NAMALWA (cell line): ENCODE results near the gene GSX1.
"Not testable (repeated sequence)": the region's sequence is repeated elsewhere in the genome, so short reads cannot be mapped to it uniquely, and the experiment has no call there.

Experiments used
- DNase-seq: peaks from one replicate; pipeline ENCODE4 v3.0.0-alpha.2; 2015; ENCODE audit warnings: low spot score

GSX1 gene

GRCh38 chr13:27794921-27795717, 2.8 kb downstream of the GSX1 start:
- no peak for DNase-seq

GRCh38 chr13:27795718-27796019, 3.4 kb downstream of the GSX1 start:
- no peak for DNase-seq

DNA sequence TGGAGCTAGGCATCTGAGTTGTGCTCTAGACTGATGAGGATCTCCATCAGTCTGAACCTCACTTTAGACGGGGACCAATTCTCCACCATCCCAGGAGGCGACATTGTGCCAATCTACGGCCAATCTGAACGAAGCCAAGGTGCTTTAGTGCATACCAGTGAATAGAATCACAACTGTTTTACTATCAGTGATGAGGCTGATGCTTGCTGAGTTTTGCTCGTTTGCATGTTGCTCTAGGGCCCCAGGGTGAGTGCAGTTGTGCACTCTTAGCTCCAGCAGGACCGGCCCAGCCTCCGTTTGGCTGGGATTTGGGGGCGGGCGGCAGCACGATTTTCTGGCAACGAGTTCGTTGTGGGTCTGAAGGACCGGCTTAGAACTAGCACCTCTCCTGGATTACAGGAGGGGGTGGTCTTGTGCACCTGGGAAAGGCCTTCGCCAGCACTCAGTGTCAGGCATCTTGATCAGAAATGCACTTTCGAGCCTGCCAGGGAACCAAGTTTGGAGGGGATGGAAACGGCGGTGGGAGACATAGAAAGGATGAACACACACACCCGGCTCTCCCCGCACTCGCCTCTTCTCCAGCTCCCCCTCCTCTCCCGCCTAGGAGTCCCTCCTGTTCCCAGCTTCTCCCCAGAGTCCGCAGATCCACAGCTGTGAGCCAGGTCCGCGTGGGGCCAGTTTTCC, 4.4 kb downstream of the GSX1 start:
- DNase-seq = no peak

DNA sequence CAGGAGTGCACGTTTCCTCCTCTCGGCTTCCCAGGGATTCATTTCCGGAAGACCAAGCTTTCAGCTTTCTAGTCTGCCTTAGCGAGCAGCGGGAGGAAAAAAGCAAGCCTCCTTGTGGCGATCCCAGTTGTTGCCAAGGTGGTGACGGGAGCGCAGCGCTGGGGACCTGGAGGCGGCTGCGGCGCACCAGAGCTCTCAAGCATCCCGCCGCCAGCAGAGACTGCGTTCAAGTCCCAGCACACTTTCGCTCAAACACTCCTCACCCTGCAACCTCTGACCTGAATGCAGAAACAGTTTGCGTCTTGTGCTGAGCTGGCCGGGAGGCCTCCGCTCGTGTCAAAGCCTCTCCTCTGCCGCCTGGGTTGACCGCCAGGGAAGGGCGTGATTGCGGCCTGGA, 4.9 kb downstream of the GSX1 start:
- no peak for DNase-seq

DNA sequence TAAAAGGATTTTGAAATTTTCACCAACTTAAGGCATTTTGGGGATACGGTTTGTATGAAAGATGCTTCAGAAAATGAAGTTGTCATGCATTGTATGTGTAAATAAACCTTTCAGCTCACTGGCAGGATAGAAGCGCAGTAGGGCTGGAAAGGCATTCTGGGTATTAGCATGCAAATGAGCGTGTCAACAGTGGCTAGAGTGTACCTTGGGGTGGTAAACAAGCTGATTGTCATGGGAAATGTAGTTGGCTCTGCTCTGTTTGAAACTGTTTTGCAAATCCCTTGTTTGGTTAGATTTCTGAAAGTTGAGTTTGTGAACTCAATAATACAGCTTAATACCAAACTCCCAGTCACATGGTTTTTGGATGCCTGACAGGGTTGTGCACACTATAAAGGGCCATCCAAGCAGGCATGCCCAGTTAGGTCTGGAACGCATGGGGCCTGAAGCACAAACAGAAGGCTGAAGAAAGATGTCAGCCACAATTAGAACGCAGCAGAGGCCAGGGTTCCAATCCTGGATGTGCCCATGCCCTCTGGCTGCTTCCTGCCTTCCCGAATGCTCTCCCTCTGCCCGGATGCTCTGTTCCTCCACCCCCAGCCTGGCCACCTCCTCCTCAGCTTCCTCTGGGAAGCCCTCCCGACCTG, 14.6 kb downstream of the GSX1 start:
- DNase-seq = no peak

DNA sequence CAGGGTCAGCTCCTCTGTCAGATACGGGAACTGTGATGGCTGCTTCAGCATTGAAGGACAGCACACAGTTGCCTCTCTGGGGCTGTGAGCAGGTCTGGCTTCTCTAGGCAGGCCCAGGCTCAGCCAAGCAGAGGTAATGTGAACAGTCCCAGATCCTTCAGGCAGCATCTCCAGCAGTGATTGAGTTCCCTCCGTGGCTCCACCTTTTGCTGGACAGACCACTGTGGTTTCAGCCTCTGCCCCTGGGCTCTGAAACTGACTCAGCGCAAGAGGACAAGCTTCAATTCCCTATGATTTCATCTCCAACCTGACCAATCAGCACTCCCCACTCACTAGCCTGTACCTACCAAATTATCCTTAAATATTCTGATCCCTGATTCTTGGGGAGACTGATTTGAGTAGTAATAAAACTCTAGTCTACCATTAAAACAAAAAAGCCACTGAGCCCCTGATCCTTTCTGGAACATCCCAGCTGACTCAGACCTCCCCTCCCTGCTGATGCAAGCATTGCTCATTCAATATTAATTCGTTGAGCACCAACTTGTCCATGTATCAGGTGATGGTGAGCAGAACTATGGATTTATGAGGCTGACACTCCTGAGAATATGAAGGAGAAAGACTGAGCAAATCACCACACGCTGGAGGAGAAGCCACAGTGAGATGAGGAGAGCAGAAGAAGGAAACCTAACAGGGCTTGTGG, 16.7 kb downstream of the GSX1 start:
- no peak for DNase-seq

GRCh38 chr13:27810009-27810408, 17.7 kb downstream of the GSX1 start:
- no peak for DNase-seq

GRCh38 chr13:27810461-27810860, 18.2 kb downstream of the GSX1 start:
- no peak for DNase-seq

DNA sequence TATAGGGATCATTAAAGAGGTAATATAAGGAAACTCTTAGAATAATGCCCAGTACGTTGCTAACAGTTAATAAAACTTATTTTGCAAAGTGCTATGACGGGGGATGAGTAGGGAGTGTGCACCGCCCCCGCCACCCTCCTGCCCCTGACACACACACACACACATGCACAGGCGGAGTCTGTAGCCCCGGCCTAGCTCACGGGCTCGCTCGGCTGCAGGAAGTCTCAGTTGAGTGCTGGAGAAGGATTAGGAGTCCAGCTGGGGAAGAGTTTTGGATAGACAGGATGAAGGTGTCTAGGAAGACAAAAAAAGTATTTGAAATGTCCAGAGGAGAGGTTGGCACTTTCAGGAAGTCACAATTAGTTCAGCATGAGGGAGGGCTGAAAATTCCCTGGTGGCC, 21.5 kb downstream of the GSX1 start:
- no peak for DNase-seq

DNA sequence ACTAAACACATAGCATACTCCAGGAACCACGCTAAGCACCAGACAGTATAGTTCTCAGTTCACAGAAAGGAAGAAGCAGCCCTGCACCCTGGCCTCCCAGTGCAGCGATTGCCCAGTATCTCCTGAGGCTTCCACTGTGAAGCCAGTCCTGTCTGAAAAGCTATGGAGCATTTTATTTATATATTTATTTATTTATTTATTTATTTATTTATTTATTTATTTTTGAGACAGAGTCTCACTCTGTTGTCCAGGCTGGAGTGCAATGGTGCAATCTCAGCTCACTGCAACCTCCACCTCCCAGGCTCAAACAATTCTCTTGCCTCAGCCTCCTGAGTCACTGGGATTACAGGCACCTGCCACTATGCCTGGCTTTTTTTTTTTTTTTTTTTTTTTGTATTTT, 25.5 kb downstream of the GSX1 start:
- DNase-seq = not testable (repeated sequence)

DNA sequence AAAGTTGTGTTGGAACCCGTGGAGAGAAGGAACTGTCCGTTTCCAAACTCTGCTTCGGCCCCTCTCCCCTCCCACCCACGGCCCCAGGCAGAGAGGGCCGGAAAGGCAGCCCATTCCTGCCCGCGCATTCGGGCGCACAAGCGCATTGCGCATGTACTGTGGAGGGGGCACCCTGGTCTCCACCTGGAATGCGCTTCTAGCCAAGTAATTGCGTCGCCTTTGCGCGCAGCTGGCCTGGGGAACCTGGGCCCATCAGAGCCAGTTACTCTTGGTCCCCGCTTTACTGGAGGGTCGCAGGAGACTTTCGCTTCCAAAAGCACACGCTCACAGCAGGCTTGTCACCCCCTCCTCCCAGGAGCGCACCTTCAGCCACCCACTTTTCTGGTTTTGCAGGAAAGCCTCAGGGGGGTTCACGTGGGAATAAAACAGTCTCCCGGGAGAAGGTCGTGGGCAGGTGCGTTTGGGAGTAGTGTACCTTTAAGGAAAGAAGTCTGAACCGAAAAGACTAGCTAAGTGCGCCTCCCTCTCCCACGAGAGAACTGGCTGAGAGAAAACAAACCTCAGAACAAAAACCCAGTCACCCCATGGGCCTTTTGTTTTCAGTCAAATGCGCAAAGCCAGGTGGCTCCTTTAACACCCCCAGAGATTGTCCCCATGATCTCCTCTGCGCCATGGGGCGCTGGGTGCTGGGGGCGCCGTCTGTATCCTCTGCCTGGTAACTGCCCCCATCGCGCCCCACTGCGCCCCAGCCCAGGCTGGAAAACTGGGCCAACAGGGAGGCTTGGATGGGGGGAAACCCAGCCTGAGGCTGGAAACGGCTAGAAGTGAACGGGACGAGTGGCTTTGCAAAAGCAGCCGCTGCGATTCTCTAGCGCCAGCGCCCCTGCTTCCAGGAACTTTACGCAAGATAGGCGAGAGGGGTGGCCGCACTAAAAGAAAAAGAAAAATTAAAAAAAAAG, 28.5 kb downstream of the GSX1 start:
- no peak for DNase-seq

DNA sequence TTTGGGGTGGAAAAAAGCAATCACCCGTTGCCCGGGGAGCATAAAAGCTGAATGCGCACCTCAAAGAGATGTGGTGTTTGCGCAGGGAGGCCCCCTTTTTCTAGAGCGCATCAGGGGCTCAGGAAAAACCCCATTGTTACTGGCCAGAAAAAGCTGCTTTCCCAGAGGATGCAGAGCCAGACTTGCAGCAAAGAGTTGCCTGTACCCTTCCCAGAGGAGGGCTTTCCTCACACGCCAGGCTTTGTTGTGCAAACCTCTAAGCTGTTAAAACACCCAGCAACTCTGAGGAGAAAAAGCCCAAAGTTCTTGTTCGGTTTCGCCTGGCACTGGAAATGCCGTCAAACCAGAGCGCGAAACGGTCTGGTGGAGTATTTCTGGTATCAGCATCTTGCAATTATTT, 29.3 kb downstream of the GSX1 start:
- DNase-seq = no peak

DNA sequence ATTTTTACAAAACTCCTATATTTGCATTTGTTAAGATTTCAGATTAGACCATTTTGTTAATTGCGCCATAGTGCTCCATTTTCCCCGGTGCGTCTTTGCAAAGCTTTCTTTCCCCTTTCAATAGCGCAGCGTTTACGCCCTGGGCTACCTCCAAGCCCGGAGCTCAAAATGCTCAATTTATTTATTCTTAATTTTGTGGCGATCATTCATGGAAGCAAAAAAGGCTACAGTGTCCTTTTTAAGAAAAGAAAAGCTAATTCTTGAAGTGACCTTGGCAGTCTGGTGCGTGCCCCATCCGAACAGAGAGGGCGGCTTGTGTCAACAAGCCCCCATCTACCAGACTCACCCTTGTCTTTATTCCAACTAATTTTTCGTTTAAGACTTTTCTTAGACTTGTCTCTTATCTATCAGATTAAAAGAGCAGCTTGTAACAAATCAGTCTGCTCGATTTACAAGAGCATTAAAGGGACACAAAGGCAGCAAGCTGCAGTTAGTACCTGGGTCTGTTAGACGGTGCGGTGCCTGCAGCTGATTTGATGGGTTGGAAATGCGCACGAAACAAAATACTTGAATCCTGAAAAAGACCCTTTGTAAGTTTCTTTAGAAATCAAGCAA, 30.1 kb downstream of the GSX1 start:
- no peak for DNase-seq

- DNase-seq = no peak
Observed at GRCh38 chr13:27822873-27823311, 30.6 kb downstream of the GSX1 start.

DNA sequence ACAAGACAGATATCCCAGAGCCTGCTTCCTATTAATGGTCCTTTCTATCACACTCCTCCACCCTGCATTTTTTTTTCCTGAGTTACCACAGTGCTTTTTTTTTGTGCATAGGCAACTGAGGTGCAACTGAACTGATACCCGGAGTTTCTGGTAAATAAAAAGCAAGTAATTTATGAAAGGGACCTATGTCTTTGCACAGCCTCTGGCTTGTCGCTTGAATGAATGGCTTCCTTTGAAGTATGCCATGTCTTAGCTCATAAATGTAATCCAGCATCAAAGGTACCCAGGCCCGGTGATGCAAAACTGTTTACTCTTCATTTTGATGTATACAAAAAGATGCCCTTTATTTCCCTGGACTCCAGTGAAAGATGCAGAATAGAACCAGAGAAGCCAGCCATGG, 31.8 kb downstream of the GSX1 start:
- no peak for DNase-seq

DNA sequence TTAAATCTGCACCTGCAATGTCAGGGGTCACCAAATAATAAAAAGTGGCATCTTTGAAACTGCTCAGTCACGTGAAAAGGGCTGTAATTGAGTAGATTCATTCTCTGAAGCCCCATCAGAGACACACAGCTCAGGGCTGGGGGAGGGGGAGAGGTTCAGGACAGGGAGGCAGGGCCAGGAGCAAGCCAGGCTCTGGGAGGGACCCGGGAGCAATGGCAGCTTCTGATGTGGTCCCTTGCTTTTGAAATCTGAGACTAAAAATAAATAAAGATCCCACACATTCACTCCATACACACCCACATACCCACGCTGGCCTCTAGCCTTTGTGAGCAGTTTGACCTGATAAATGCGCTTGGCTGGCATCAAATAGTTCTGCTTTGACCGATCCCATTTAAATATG, 32.8 kb downstream of the GSX1 start:
- no peak for DNase-seq

- peak; percentile 82 for DNase-seq
Observed at GRCh38 chr13:27826379-27827353, 34.4 kb downstream of the GSX1 start.

- DNase-seq = no peak
Observed at GRCh38 chr13:27827646-27828045, 35.4 kb downstream of the GSX1 start.

DNA sequence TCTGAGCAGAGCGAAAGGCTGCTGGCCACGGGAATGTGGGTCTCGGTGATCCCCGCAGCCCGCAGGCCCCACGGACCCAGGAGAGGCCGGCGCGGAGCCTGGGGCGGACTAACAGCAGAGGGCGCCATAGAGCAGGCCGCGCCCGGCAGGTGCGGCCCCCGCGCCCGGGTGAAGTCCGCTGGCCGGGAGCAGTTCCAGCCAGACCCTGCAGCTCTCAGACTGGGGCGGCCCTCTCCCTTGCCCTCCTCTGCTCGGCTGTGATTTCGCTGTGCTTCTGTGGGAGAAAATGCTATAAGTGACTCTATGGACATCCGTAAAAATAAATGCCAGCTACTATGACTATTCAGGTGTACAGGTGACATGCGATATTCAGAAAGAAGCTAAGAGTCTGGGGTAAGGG, 37.7 kb downstream of the GSX1 start:
- peak; percentile 69 for DNase-seq

- DNase-seq = no peak
Observed at GRCh38 chr13:27833206-27833605, 40.9 kb downstream of the GSX1 start.
